HG03103 (cell line): ENCODE data around the gene DNAJC7.
"Not testable (repeated sequence)": the region's sequence is repeated elsewhere in the genome, so short reads cannot be mapped to it uniquely, and the experiment has no call there.

Experiments
- ATAC-seq: cut with Tn5 transposase; IDR thresholded peaks from one replicate; pipeline ENCODE4 v1.9.1; 2021; ENCODE audit warnings: low read depth; ENCODE audit not compliant: unreplicated experiment

Gene DNAJC7

GRCh38 chr17:41962111-41962510, 55.1 kb downstream of the DNAJC7 start:
- ATAC-seq, result no peak

GRCh38 chr17:41959336-41960095, 57.7 kb downstream of the DNAJC7 start:
- ATAC-seq, result no peak

- no peak for ATAC-seq
These were observed 58.3 kb downstream of the DNAJC7 start for GRCh38 chr17:41959030-41959335.

GRCh38 chr17:41957869-41958439, 59.3 kb downstream of the DNAJC7 start:
- ATAC-seq, result no peak

- no peak for ATAC-seq
These were observed 60.0 kb downstream of the DNAJC7 start for GRCh38 chr17:41957031-41957868.

GRCh38 chr17:41956522-41956921, 60.7 kb downstream of the DNAJC7 start:
- ATAC-seq, result no peak

- ATAC-seq, result no peak
These were observed 68.3 kb downstream of the DNAJC7 start for GRCh38 chr17:41948762-41949460.

- ATAC-seq, result no peak
These were observed 72.3 kb downstream of the DNAJC7 start for GRCh38 chr17:41944943-41945342.

GRCh38 chr17:41943492-41943891, 73.7 kb downstream of the DNAJC7 start:
- ATAC-seq, result no peak

- no peak for ATAC-seq
These were observed 74.4 kb downstream of the DNAJC7 start for GRCh38 chr17:41942626-41943373.

- no peak for ATAC-seq
These were observed 76.1 kb downstream of the DNAJC7 start for GRCh38 chr17:41941168-41941567.

- no peak for ATAC-seq
These were observed 77.5 kb downstream of the DNAJC7 start for GRCh38 chr17:41939693-41940090.

GRCh38 chr17:41939044-41939692, 78.1 kb downstream of the DNAJC7 start:
- no peak for ATAC-seq

- no peak for ATAC-seq
These were observed 79.0 kb downstream of the DNAJC7 start for GRCh38 chr17:41937970-41938954.

GRCh38 chr17:41935641-41936040, 81.6 kb downstream of the DNAJC7 start:
- no peak for ATAC-seq

- ATAC-seq, result no peak
These were observed 84.3 kb downstream of the DNAJC7 start for GRCh38 chr17:41932816-41933389.

- ATAC-seq, result not testable (repeated sequence)
These were observed 85.5 kb downstream of the DNAJC7 start for GRCh38 chr17:41931715-41932114.

GRCh38 chr17:41930833-41931156, 86.4 kb downstream of the DNAJC7 start:
- ATAC-seq, result not testable (repeated sequence)
